HG03175 (cell line): ENCODE measurements around the gene RGS8.

Experiments used
- ATAC-seq: cut with Tn5 transposase; IDR thresholded peaks from one replicate; pipeline ENCODE4 v1.9.1; 2021; ENCODE audit warnings: mild to moderate bottlenecking, moderate library complexity; ENCODE audit not compliant: unreplicated experiment

The RGS8 gene

GRCh38 chr1:182684116-182684828 is at the start of gene RGS8:
Gene RGS8, minus strand, starts transcription at chr1:182684587. Its CDS starts 14,938 bp downstream, at chr1:182669649.
- no peak for ATAC-seq

- no peak for ATAC-seq
These were observed 47.6 kb upstream of the RGS8 start for GRCh38 chr1:182731852-182732575.

GRCh38 chr1:182726912-182727311 is 42.5 kb upstream of the RGS8 start:
- no peak for ATAC-seq

- ATAC-seq: no peak
These were observed 41.2 kb upstream of the RGS8 start for GRCh38 chr1:182725259-182726255.

- no peak for ATAC-seq
These were observed 39.8 kb upstream of the RGS8 start for GRCh38 chr1:182724215-182724614.

- no peak for ATAC-seq
These were observed 38.8 kb upstream of the RGS8 start for GRCh38 chr1:182723200-182723599.

GRCh38 chr1:182721525-182721924 is 37.1 kb upstream of the RGS8 start:
- ATAC-seq: no peak

GRCh38 chr1:182720463-182720862 is 36.1 kb upstream of the RGS8 start:
- no peak for ATAC-seq

GRCh38 chr1:182719553-182719952 is 35.2 kb upstream of the RGS8 start:
- no peak for ATAC-seq

- no peak for ATAC-seq
These were observed 33.9 kb upstream of the RGS8 start for GRCh38 chr1:182718311-182718710.

GRCh38 chr1:182716740-182717720 is 32.6 kb upstream of the RGS8 start:
- peak; percentile 60 for ATAC-seq

- no peak for ATAC-seq
These were observed 31.1 kb upstream of the RGS8 start for GRCh38 chr1:182715531-182715930.

GRCh38 chr1:182714546-182714945 is 30.2 kb upstream of the RGS8 start:
- ATAC-seq: no peak

- no peak for ATAC-seq
These were observed 29.6 kb upstream of the RGS8 start for GRCh38 chr1:182713939-182714338.

GRCh38 chr1:182713492-182713891 is 29.1 kb upstream of the RGS8 start:
- ATAC-seq: no peak

GRCh38 chr1:182709855-182710254 is 25.5 kb upstream of the RGS8 start:
- ATAC-seq: no peak

- no peak for ATAC-seq
These were observed 24.9 kb upstream of the RGS8 start for GRCh38 chr1:182709225-182709764.

GRCh38 chr1:182707122-182707521 is 22.7 kb upstream of the RGS8 start:
- ATAC-seq: no peak

GRCh38 chr1:182704677-182705076 is 20.3 kb upstream of the RGS8 start:
- ATAC-seq: no peak

GRCh38 chr1:182703539-182703938 is 19.2 kb upstream of the RGS8 start:
- no peak for ATAC-seq
